HepG2 (cell line): ENCODE results near the gene ZFPM1. TPM values are rescaled to one million over a fixed set of nuclear protein-coding genes. Genes with fewer than 3 reads are reported as not detected.

Experiments
- ATAC-seq: fragments of 200-7000 bp; cut with Tn5 transposase; 3 replicates; pipeline ENCODE4 v1.9.1; 2020; ENCODE audit warnings: mild to moderate bottlenecking, moderate library complexity
- BruUV-seq: library from RNA; stranded (reverse); fragments of 400-500 nt; replicated peaks from 2 replicates; lab custom pipeline; 2021; lab: Mats Ljungman, UMichigan
- CTCF ChIA-PET: fragments of 300-600 bp; formaldehyde crosslinking; extraction: SDS; loops from one replicate; lab custom pipeline; 2021; ENCODE audit warnings: low total read pairs, inconsistent platforms, low intra/inter-chr PET ratio; lab: Yijun Ruan, JAX
- POLR2A ChIA-PET: fragments of 350-600 bp; sonication (Branson Sonifier 250); formaldehyde crosslinking; loops from one replicate; lab custom pipeline; 2020; ENCODE audit warnings: antibody characterized with exemption, inconsistent platforms; lab: Yijun Ruan, JAX
- DNase-seq: peaks from one replicate; pipeline ENCODE4 v3.0.0-alpha.2; 2015; ENCODE audit warnings: low spot score
- FAIRE-seq: peaks from 3 replicates; lab custom pipeline; 2011; peaks lifted over from hg19 to GRCh38; lab: Jason Lieb, UNC
- H2AFZ ChIP-seq: one replicate; pipeline ENCODE4 v1.6.1; 2011; ENCODE audit warnings: low read length, inconsistent platforms
- H3K27ac ChIP-seq: fragments of 300-600 bp; 3 replicates; pipeline ENCODE4 v1.8.0; 2011; ENCODE audit warnings: mixed run types, mild to moderate bottlenecking, mixed read lengths, low read length, inconsistent platforms; ENCODE audit not compliant: insufficient read depth; ENCODE audit errors: extremely low read length
- H3K27me3 ChIP-seq, 2 experiments: fragments of 200-600 bp in 1 of 2; 2 replicates in 1 of 2; 3 replicates in 1 of 2; pipeline versions ENCODE4 v1.6.0 to v1.8.0; 2011; ENCODE audit warnings: low read length in 2 of 2, mild to moderate bottlenecking in 2 of 2, moderate library complexity in 2 of 2, inconsistent platforms in 1 of 2; ENCODE audit not compliant: insufficient read depth in 2 of 2, control insufficient read depth in 1 of 2
- H3K36me3 ChIP-seq, 2 experiments: fragments of 200-600 bp in 1 of 2; replicated peaks in 1 of 2; 2 replicates in 1 of 2; 3 replicates in 1 of 2; pipeline versions ENCODE4 v1.5.1 to v1.8.0; 2011; ENCODE audit warnings: low read length in 2 of 2, inconsistent platforms in 1 of 2; ENCODE audit not compliant: insufficient read depth in 2 of 2, control insufficient read depth in 1 of 2
- H3K4me1 ChIP-seq: 2 replicates; pipeline ENCODE4 v1.5.1; 2012; ENCODE audit warnings: low read length, inconsistent platforms; ENCODE audit not compliant: insufficient read depth
- H3K4me2 ChIP-seq: 2 replicates; pipeline ENCODE4 v1.6.0; 2011; ENCODE audit warnings: low read depth, low read length, inconsistent platforms
- H3K4me3 ChIP-seq, 3 experiments: fragments of 200-600 bp in 1 of 3; sonication (generic), shearing (Covaris generic) in 1 of 3; replicated peaks in 1 of 3; 2 replicates each; pipeline ENCODE4 v1.5.1; 2011 to 2016; ENCODE audit warnings: low read length in 3 of 3, inconsistent platforms in 2 of 3, low read depth in 2 of 3, mild to moderate bottlenecking in 2 of 3, control low read depth in 1 of 3, mixed read lengths in 1 of 3; ENCODE audit not compliant: insufficient read depth in 1 of 3
- H3K79me2 ChIP-seq: one replicate; pipeline ENCODE4 v1.6.1; 2011; ENCODE audit warnings: low read length, inconsistent platforms; ENCODE audit not compliant: insufficient read depth
- H3K9ac ChIP-seq: 2 replicates; pipeline ENCODE4 v1.6.0; 2011; ENCODE audit warnings: mild to moderate bottlenecking, low read depth, low read length, inconsistent platforms; ENCODE audit not compliant: insufficient read depth
- H3K9me3 ChIP-seq: 2 replicates; pipeline ENCODE4 v1.5.1; 2012; ENCODE audit warnings: mild to moderate bottlenecking, low read length
- H4K20me1 ChIP-seq: 2 replicates; pipeline ENCODE4 v1.6.0; 2011; ENCODE audit warnings: inconsistent platforms, mild to moderate bottlenecking, low read length, moderate library complexity; ENCODE audit not compliant: insufficient read depth
- BCL6 ChIP-seq: IDR thresholded peaks from 2 replicates; pipeline ENCODE4 v1.6.1; 2016; ENCODE audit warnings: missing genetic modification reagents, missing compliant biosample characterization
- BORCS8-MEF2B ChIP-seq: sonication (generic); formaldehyde crosslinking; IDR thresholded peaks from 2 replicates; pipeline ENCODE4 v1.8.0; 2022; ENCODE audit warnings: mild to moderate bottlenecking, missing genetic modification reagents
- HNRNPL ChIP-seq: fragments of 200-400 bp; formaldehyde crosslinking; IDR thresholded peaks from 2 replicates; pipeline ENCODE4 v1.6.1; 2017; ENCODE audit warnings: mild to moderate bottlenecking, low read depth, low read length
- PRPF4 ChIP-seq: fragments of 200-400 bp; formaldehyde crosslinking; IDR thresholded peaks from 2 replicates; pipeline ENCODE4 v1.6.1; 2016; ENCODE audit warnings: low read length, low read depth; ENCODE audit not compliant: poor library complexity, severe bottlenecking
- ZBTB38 ChIP-seq: sonication (generic); formaldehyde crosslinking; IDR thresholded peaks from 2 replicates; pipeline ENCODE4 v1.5.1; 2020; ENCODE audit warnings: mild to moderate bottlenecking, missing genetic modification reagents
- ZBTB8A ChIP-seq: sonication (generic); formaldehyde crosslinking; IDR thresholded peaks from 2 replicates; pipeline ENCODE4 v1.4.0; 2020; ENCODE audit warnings: mild to moderate bottlenecking, low read depth, missing genetic modification reagents, borderline replicate concordance
- ZMYM4 ChIP-seq: sonication (generic); formaldehyde crosslinking; IDR thresholded peaks from 2 replicates; pipeline ENCODE4 v1.8.1; 2023; ENCODE audit warnings: mild to moderate bottlenecking, missing genetic modification reagents
- ZNF274 ChIP-seq: sonication (generic); formaldehyde crosslinking; IDR thresholded peaks from 2 replicates; pipeline ENCODE4 v1.5.1; 2020; ENCODE audit warnings: mild to moderate bottlenecking, missing genetic modification reagents
- ZNF350 ChIP-seq: sonication (generic); formaldehyde crosslinking; IDR thresholded peaks from 2 replicates; pipeline ENCODE4 v1.4.0; 2020; ENCODE audit warnings: mild to moderate bottlenecking, low read depth, missing genetic modification reagents, borderline replicate concordance
- ZNF468 ChIP-seq: sonication (generic); formaldehyde crosslinking; IDR thresholded peaks from 2 replicates; pipeline ENCODE4 v1.8.0; 2022; ENCODE audit warnings: mild to moderate bottlenecking, moderate library complexity, missing genetic modification reagents
- ZSCAN29 ChIP-seq: sonication (generic); formaldehyde crosslinking; conservative IDR thresholded peaks from 2 replicates; pipeline ENCODE4 v1.4.0; 2020; ENCODE audit warnings: mild to moderate bottlenecking, missing genetic modification reagents
- WGBS: methylation state at CpG from one replicate; pipeline ENCODE4 v1.1.6; 2017; ENCODE audit warnings: low lambda C conversion rate; 5-methylcytosine and 5-hydroxymethylcytosine counted together
- in situ Hi-C: cut with HindIII; loops from 2 replicates; pipeline ENCODE4 v1.10.0; 2017; ENCODE audit warnings: low pct_unique_long_range_greater_than_20kb; ENCODE audit not compliant: extremely low pct_ligation_motif_present
- intact Hi-C: fragments of 100-400 bp; cut with micrococcal nuclease; formaldehyde crosslinking; loops from one replicate; pipeline ENCODE4 v1.10.0; 2022; ENCODE audit not compliant: unreplicated experiment
- polyA plus RNA-seq, 8 experiments: library from polyadenylated mRNA; depleted of rRNA in 3 of 8; stranded (reverse) in 7 of 8; unstranded in 1 of 8; fragments of >200 nt; fragmentation: Illumina TruSeq in 4 of 8; extraction: Trizol in 4 of 8; gene quantifications; 2 replicates each; pipeline versions ENCODE4 v1.2.1 to v1.2.3, GENCODE V29; 2011 to 2016; ENCODE audit warnings: low read depth in 4 of 8, missing spikeins in 1 of 8, mixed read lengths in 1 of 8; ENCODE audit not compliant: insufficient read depth in 1 of 8
- total RNA-seq, 5 experiments: library from RNA; depleted of rRNA; stranded (reverse); fragments of >200 nt; fragmentation: Illumina TruSeq; extraction: Trizol; gene quantifications; 2 replicates each; pipeline ENCODE4 v1.2.3, GENCODE V29; 2016; ENCODE audit warnings: low read depth in 1 of 5
- TF ChIP-seq, protein P1 (sequence below): sonication (generic); formaldehyde crosslinking; IDR thresholded peaks from 2 replicates; pipeline ENCODE4 v1.5.1; 2020; ENCODE audit warnings: missing genetic modification reagents, mild to moderate bottlenecking, borderline replicate concordance
- TF ChIP-seq, protein P2 (sequence below), 2 experiments: sonication (generic) in 1 of 2; formaldehyde crosslinking in 1 of 2; IDR thresholded peaks; 2 replicates each; pipeline versions ENCODE4 v1.4.0 to v1.6.1; 2016 to 2020; ENCODE audit warnings: borderline replicate concordance in 1 of 2, low read depth in 1 of 2, mild to moderate bottlenecking in 1 of 2, missing genetic modification reagents in 1 of 2
- TF ChIP-seq, protein P3 (sequence below): IDR thresholded peaks from 2 replicates; pipeline ENCODE4 v1.6.1; 2016; ENCODE audit warnings: low read depth

ZFPM1 gene
- total and polyA plus RNA-seq, 2 of the 13 experiments (the other 11 are each of a cell fraction or from before 2014, with no cell fraction given): 1.3 to 3.8 TPM

DNA sequence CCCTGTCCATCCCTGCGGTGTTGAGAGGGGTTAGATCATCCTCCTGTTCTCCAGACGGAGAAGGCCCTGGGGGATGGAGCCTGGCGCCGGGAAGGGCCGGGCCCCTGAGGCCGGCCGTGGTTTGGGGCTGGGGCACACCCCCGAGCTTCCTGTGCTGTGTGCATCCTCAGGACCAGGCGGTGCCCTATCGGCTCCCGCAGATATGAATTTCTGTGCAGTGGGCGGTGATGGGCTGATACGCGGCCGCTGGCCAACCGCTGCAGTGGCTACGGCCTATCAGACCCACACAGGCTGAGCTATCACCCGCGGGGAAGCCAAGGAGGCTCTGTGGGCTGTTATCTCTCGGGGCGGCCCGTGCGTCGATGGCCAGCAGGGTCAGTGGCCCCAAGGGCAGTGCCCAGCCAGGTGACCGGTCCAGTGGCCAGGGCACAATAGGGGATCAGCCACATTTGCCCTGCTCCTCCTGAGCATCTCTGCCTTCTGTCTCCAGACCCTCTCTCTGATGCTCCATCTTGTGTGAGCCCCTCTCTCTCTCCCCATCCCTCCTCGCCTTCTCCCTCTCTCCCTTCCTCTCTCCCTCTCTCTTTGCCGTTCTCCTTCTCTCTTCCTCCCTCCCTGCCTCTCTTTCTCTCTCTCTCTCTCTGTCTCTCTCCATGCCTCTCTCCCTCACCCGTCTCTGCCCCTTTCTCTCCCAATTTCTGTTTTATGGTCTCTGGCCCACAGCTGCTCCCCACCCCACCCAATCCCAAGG lies 38.7 kb downstream of the ZFPM1 start:
- H3K79me2 ChIP-seq: peaks cover 3% of the 10 kb centered on the region
- H3K4me1 ChIP-seq: peaks cover 46% of the 10 kb centered on the region
- no TSS peak for BruUV-seq
- no peak overlapping the region for H3K4me3 ChIP-seq
- DNase-seq (no peak), ATAC-seq (no peak), FAIRE-seq (no peak)
- intact Hi-C loops (no loop called here), in situ Hi-C loops (no loop called here)
- no peaks in the 10 kb centered on the region for H3K9me3 ChIP-seq
- no peak overlapping the region for H3K27ac ChIP-seq
- H3K27me3 ChIP-seq: no peaks in the 10 kb centered on the region
- H2AFZ ChIP-seq: no peak overlapping the region
- ChIA-PET CTCF (interaction anchor here (1.2 kb wide), 1 partner anchor 49 kb away, joined by 3 read pairs; no protein-coding TSS in a partner anchor), POLR2A (interaction anchor here (9.7 kb wide), 1 partner anchor 15 kb away, joined by 370 read pairs; no protein-coding TSS in a partner anchor)
- 95% methylated on average over 10 of the region's 28 CpGs for WGBS
- no peak overlapping the region for H3K4me2 ChIP-seq
- peaks cover 16 to 29% of the 10 kb centered on the region in 2 experiments; a peak in 4 of 5 replicates for H3K36me3 ChIP-seq
- H4K20me1 ChIP-seq: no peaks in the 10 kb centered on the region
- no peak overlapping the region for H3K9ac ChIP-seq
- TF ChIP-seq ZNF468 (CRISPR knock-in tag) (no peak), PRPF4 (no peak), ZSCAN29 (CRISPR knock-in tag) (no peak), ZMYM4 (CRISPR knock-in tag) (no peak), HNRNPL (0 out of 2 replicates have a peak, but pooled peaks have one; percentile 9), ZBTB38 (CRISPR knock-in tag) (peak; percentile 72; the same call in 1 of the 2 replicates), ZNF274 (CRISPR knock-in tag) (no peak), BCL6 (CRISPR knock-in tag) (no peak), ZBTB8A (CRISPR knock-in tag) (no peak), BORCS8-MEF2B (CRISPR knock-in tag) (no peak), ZNF350 (CRISPR knock-in tag) (no peak)
- TF ChIP-seq, protein P1, sequence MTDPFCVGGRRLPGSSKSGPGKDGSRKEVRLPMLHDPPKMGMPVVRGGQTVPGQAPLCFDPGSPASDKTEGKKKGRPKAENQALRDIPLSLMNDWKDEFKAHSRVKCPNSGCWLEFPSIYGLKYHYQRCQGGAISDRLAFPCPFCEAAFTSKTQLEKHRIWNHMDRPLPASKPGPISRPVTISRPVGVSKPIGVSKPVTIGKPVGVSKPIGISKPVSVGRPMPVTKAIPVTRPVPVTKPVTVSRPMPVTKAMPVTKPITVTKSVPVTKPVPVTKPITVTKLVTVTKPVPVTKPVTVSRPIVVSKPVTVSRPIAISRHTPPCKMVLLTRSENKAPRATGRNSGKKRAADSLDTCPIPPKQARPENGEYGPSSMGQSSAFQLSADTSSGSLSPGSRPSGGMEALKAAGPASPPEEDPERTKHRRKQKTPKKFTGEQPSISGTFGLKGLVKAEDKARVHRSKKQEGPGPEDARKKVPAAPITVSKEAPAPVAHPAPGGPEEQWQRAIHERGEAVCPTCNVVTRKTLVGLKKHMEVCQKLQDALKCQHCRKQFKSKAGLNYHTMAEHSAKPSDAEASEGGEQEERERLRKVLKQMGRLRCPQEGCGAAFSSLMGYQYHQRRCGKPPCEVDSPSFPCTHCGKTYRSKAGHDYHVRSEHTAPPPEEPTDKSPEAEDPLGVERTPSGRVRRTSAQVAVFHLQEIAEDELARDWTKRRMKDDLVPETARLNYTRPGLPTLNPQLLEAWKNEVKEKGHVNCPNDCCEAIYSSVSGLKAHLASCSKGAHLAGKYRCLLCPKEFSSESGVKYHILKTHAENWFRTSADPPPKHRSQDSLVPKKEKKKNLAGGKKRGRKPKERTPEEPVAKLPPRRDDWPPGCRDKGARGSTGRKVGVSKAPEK: no peak
- TF ChIP-seq, protein P2, sequence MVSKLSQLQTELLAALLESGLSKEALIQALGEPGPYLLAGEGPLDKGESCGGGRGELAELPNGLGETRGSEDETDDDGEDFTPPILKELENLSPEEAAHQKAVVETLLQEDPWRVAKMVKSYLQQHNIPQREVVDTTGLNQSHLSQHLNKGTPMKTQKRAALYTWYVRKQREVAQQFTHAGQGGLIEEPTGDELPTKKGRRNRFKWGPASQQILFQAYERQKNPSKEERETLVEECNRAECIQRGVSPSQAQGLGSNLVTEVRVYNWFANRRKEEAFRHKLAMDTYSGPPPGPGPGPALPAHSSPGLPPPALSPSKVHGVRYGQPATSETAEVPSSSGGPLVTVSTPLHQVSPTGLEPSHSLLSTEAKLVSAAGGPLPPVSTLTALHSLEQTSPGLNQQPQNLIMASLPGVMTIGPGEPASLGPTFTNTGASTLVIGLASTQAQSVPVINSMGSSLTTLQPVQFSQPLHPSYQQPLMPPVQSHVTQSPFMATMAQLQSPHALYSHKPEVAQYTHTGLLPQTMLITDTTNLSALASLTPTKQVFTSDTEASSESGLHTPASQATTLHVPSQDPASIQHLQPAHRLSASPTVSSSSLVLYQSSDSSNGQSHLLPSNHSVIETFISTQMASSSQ (IDR thresholded peaks at IDR 0.05; ENCODE audit: low read depth): no peak
- TF ChIP-seq, protein P2 (CRISPR knock-in tag; IDR thresholded peaks at IDR 0.05; ENCODE audit: borderline replicate concordance): 0 out of 2 replicates have a peak, but pooled peaks have one; percentile 24
- TF ChIP-seq, protein P3, sequence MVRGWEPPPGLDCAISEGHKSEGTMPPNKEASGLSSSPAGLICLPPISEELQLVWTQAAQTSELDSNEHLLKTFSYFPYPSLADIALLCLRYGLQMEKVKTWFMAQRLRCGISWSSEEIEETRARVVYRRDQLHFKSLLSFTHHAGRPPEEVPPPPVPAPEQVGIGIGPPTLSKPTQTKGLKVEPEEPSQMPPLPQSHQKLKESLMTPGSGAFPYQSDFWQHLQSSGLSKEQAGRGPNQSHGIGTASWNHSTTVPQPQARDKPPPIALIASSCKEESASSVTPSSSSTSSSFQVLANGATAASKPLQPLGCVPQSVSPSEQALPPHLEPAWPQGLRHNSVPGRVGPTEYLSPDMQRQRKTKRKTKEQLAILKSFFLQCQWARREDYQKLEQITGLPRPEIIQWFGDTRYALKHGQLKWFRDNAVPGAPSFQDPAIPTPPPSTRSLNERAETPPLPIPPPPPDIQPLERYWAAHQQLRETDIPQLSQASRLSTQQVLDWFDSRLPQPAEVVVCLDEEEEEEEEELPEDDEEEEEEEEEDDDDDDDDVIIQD: no peak
